Fibroblast of the aortic adventitia (primary cell): ENCODE data around the gene IRGM. TPM values are rescaled to one million over a fixed set of nuclear protein-coding genes. Genes with fewer than 3 reads are reported as not detected.
"Not testable (repeated sequence)": the region's sequence is repeated elsewhere in the genome, so short reads cannot be mapped to it uniquely, and the experiment has no call there.

Source experiments
- DNase-seq: peaks from one replicate; pipeline ENCODE4 v3.0.0-alpha.2; 2010; ENCODE audit warnings: low read depth
- H3K4me3 ChIP-seq: 2 replicates; pipeline ENCODE4 v1.5.1; 2011; ENCODE audit warnings: low read depth, mild to moderate bottlenecking, control low read depth, low read length, moderate library complexity
- CTCF ChIP-seq: IDR thresholded peaks from 2 replicates; pipeline ENCODE4 v1.5.1; 2011; ENCODE audit warnings: mild to moderate bottlenecking, low read length, control low read depth, inconsistent platforms; ENCODE audit not compliant: insufficient read depth
- total RNA-seq: library from RNA; depleted of rRNA; stranded (reverse); fragments of >200 nt; gene quantifications from 2 replicates; pipeline ENCODE4 v1.2.3, GENCODE V29; 2012; ENCODE audit warnings: low replicate concordance

Gene IRGM, protein sequence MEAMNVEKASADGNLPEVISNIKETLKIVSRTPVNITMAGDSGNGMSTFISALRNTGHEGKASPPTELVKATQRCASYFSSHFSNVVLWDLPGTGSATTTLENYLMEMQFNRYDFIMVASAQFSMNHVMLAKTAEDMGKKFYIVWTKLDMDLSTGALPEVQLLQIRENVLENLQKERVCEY
- 0.09 TPM in 1 of 2 replicates, not detected in the other for total RNA-seq

GRCh38 chr5:150846308-150846653, at the start of gene IRGM:
IRGM (plus strand) TSS chr5:150846521; CDS start chr5:150848124, 1,603 bp downstream.
- not testable (repeated sequence) for DNase-seq, H3K4me3 ChIP-seq

DNA sequence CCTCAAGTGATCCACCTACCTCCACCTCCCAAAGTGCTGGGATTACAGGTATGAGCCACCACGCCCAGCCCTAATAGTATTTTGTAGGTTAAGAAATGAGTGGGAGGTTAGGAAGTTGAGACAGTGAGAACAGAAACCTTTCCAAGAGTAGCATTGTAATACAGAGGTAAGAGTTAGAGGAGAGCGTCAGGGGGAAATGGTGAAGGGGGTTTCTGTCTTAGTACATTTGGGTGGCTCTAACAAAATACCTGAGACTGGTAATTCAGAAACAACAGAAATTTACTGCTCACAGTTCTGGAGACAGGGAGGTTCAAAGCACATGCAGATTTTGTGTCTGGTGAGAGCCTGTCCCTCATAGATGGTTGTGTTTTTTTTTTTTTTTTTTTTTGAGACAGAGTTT, 48.9 kb upstream of the IRGM start:
- DNase-seq = no peak
- no peak overlapping the region for H3K4me3 ChIP-seq
- TF ChIP-seq CTCF = no peak

DNA sequence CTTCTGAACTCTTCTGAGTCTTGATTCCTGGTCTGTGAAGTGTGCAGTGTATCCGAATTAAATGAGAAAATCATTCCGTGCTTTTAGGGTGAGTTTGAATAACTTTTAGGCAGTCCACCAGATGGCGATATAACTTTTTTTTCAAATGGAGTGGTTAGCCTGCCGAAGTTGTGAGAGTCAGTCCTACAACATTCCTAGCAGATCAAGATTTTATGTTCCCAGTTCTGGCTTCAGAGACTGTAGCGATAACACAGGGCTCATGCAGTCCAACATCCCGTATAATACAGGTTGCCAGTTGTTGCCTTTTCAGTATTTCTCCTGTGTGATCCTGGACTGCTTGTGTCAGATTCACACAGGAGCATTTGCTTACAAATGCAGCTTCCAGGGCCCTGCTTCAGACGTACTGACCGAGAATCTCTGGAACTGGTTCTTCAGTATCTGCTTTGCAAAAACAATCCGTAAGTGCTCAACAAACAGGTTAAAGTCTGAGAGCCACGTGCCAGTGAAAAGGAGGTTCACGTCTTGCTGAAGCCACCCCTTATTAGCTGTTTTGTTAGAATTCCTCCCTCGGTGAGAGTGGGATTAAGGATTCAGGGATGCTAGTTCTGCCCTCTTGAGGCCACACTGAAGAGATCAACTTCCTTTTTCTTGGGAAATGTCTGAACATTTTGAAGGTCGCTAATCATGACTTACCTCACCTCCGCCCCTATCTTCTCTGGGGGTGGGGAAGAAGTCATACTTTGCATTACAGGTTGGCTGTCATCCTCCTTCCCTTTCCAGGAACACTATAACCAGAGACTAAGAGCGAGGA, 45.0 kb upstream of the IRGM start:
- peak; percentile 88 for DNase-seq
- TF ChIP-seq CTCF = peak; percentile 62
- peak overlapping the region; percentile 51 for H3K4me3 ChIP-seq

DNA sequence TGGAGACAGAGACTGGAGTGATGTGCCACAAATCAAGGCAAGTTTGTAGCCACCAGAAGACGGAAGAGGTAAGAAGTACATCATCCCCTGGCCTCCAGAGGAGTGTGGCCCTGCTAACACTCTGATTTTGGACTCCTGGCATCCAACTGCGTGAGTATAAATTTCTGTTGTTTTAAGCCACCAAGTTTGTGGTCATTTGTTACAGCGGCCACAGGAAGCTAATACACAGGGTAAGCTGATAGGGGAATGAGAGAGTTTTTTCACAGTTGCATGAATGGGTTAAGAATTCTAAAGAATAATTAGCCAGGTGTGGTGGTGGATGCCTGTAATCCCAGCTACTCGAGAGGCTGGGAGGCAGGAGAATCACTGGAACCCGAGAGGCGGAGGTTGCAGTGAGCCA, 41.9 kb upstream of the IRGM start:
- H3K4me3 ChIP-seq = no peak overlapping the region
- no peak for TF ChIP-seq CTCF
- no peak for DNase-seq

DNA sequence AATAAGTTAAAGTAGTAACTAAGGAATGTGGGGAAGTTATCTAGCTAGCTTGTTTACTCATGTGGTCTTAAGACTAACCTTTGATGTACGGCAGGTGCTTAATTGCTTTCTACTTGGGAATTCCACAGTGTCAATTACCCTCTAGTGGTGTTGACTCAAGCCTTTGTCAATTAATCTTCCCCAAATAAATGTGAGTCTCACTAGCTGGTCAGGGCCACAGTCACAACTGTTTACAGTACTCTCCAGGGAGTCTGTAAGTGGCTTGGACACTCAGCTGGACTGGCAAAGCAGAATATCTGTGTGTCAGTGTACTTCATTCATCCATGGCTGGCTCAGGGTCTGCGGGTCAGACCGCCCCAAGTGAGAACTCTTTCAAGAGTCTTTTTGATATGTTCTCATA, 37.0 kb upstream of the IRGM start:
- no peak for TF ChIP-seq CTCF
- DNase-seq = no peak
- no peak overlapping the region for H3K4me3 ChIP-seq

- no peak overlapping the region for H3K4me3 ChIP-seq
- TF ChIP-seq CTCF = no peak
- no peak for DNase-seq
These were observed 31.3 kb upstream of the IRGM start for GRCh38 chr5:150815010-150815409.

DNA sequence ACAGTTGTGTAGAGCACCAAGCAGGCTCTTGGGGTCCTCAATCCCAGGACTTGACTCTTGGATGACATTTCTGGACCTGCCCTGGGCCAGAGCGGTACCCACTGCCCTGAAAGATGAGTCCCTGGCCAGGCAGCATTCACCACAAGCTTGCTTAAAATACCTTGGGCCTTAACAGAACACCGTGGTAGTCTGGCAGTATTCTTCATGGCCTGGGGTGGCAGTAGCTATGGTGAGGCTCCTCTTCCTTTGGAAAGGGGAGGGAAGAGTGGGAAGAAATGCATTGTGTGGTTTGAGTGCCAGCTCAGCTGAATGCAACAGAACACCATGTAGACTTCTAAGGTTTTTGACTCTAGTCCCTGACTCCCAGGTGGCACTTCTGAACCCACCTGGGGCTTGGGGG, 29.4 kb upstream of the IRGM start:
- no peak for TF ChIP-seq CTCF
- H3K4me3 ChIP-seq = no peak overlapping the region
- DNase-seq = no peak
